ENCODE results near the gene THUMPD1. TPM values are rescaled to one million over a fixed set of nuclear protein-coding genes. Genes with fewer than 3 reads are reported as not detected.

THUMPD1 gene
- total RNA-seq = 42.7 and 46.0 TPM in 2 replicates

GRCh38 chr16:20741554-20742285 lies at the start of gene THUMPD1:
Gene THUMPD1 (minus strand): TSS chr16:20741818. CDS start chr16:20741739, 79 bp downstream.

GRCh38 chr16:20763461-20764232 lies 22.0 kb upstream of the THUMPD1 start, which contains the start of gene ACSM3:
Gene ACSM3 (plus strand): TSS chr16:20764014. CDS start chr16:20770035, 6,021 bp downstream.

Other genes with a start within 250 kb of the THUMPD1 start
- not detected in 2 replicates for gene ACSM2B, start 165.5 kb downstream of the THUMPD1 start, total RNA-seq
- not detected in 2 replicates for gene ACSM1, start 44.1 kb downstream of the THUMPD1 start, total RNA-seq
- 0.71 and 0.83 TPM in 2 replicates for gene ACSM3, start 22.2 kb upstream of the THUMPD1 start, total RNA-seq
- gene ERI2, start 64.7 kb upstream of the THUMPD1 start, total RNA-seq = 20.6 and 22.6 TPM in 2 replicates
- gene REXO5, start 64.7 kb upstream of the THUMPD1 start, total RNA-seq = 4.1 and 4.9 TPM in 2 replicates
- gene DCUN1D3, start 158.5 kb upstream of the THUMPD1 start, total RNA-seq = 22.6 and 35.0 TPM in 2 replicates
- 55.8 and 60.1 TPM in 2 replicates for gene LYRM1, start 159.0 kb upstream of the THUMPD1 start, total RNA-seq

Measured in smooth muscle cell of bladder (primary cell).